Right lobe of liver (tissue), 4 donors: ENCODE measurements around the gene PLAAT4.

ENCODE experiments used
- CTCF ChIP-seq, 4 donors: fragments of 200-600 bp in 3 of 4; fragments of 450-650 bp in 1 of 4; IDR thresholded peaks; one replicate each; pipeline versions ENCODE4 v1.5.1 to v1.8.0; 2016 to 2022; ENCODE audit warnings: antibody characterized with exemption in 4 of 4, mild to moderate bottlenecking in 2 of 4
- POLR2A ChIP-seq: fragments of 450-650 bp; IDR thresholded peaks from one replicate; pipeline ENCODE4 v1.6.1; 2017; ENCODE audit warnings: antibody characterized with exemption, mild to moderate bottlenecking
- donor health status: DM: no; HTN: no; CAD: no.
- donor health status: DM: no; HTN: no; CAD: no.
- donor health status: DM: no; HTN: yes; CAD: no.

- TF ChIP-seq CTCF (IDR thresholded peaks at IDR 0.05) (no peak), POLR2A (no peak)
Observed at GRCh38 chr11:63572026-63572688, 35.5 kb downstream of the PLAAT4 start.
